Activated naive CD4-positive, alpha-beta T cell (primary cell): ENCODE data around the gene KCNIP3.

Source experiments
- DNase-seq, 4 experiments: peaks; one replicate each; lab custom pipeline; 2025; lab: John Stamatoyannopoulos, UW

KCNIP3 gene

DNA sequence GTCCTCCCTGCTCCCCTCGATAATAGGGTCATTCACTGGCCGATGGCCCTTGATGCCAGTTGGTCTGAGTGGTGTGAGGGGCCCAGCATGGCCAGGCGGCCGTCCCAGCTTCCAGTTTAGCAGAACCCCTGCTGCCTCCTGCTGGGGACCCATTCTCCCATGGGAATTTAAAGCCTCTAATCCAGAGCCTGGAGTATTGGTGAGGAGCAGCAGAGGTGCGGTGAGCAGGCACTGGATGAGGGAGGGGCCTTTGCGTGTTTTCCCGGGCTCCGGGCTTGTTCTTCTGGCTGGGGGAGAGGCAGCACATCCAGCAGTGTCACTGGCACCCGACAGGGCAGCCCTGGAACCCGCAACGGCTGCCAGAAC, 17.4 kb downstream of the KCNIP3 start:
- no peak for DNase-seq

- no peak for DNase-seq
Measured at GRCh38 chr2:95314964-95315611, 17.9 kb downstream of the KCNIP3 start.

DNA sequence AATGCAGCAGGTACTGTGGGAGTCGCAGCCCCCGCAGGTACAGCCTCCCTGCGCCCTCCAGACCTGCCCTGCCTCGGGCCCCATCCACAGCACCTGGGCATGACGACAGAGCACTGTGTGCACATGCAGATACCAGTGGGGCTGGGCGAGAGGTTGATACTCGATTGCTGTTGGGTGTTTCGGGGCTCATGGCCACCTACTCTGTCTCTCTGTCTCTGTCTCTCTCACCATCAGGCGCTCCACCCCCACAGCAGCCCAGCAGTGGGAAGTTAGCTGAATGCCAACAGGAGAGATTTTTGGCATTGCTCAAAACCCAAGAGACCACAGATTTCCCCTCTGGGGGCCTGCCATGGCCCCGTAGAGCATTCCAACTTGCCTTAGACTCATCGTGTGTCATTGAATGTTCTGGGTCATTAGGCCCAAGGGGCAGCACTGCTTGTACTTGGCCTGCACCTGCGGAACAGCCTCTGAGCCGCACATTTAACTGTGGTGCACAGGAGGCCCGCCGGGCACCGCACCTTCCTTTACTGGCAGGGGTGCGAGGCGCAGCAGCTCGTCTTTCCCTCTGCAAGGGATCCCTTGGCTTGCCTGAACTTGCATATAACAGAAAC, 18.8 kb downstream of the KCNIP3 start:
- DNase-seq: no peak

DNA sequence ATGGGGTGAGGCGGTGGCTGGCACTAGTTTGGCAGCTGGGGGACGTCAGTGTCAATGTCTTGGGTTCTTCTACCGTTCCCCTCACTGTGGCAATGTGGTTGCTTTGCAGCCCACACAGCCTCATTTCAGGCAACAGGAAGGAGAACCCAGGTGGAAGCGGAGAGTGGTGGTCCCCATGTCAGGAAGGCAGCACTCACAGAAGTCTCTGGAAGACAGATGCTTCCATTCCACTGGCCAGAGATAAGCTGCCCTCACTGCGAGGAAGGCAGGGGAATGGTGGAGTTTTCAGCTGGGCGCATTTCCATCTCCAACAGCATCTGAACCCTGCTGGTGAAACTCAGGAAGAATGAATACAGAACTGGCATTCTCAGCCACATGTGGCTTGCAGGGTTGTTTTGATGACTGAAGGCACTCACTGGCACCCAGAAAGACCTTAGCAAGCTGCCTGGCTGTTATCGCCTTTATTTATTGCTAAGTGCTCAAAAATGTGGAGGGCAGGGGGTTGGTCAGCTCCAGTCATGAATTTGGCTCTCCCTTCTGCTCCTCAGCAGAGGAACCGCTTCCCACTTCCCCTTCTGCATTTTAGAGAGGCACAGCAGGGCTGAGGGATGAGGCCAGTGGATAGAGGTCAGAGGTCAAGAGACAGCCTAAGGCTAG, 19.4 kb downstream of the KCNIP3 start:
- no peak for DNase-seq

DNA sequence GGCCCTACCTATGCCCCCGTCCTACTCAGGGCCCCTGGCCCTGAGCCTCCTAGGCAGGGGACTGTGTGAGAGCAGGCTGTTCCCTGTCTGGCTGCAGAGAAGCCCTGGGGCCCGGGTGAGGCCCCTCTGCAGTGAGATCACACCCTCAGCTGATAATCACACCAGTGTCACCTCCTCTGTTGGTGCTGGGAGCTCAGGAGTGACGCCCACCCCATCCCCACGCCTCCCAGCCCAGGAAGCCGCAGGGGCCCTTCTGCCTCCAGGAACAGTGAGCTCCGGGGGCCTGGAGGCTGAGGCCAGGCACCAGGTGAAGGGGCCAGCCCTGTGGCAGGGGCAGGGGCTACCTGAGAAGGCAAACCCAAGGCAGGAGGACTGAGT, 20.0 kb downstream of the KCNIP3 start:
- no peak for DNase-seq

DNA sequence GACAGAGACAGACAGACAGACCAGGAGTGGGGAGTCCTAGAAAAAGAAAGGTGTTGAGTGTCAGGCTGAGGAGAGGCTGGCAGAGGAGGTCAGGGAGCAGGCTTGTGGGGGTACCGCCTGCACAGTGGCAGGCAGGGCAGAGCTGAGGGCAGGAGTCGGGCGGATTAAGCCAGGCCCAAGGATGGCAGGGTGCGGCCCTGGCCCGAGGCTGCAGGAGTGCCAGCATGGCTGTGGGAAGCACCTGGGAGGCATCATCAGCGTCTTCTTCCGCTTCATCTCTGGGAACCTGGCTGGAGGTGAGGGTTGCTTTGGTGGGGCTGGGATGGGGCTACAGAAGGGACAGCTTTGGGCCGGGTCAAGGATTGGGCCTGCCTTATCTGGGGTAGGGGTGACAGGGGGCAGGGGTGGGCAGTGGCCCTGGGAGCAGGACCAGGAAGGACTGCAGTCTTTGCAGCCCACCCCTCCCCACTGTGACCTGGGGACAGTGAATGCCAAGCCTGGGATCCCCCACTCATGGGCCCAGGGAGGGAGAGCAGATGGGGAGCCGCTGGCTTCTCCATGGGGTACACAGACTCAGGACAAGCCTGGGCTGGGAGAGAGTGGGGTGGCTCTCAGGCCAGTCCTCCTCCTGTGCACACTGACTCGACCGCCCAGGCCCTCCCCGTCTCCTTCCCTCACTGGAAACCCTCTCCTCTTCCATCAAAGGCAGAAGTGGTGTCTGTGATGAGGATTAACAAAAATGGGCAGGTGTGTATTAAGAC, 20.7 kb downstream of the KCNIP3 start:
- no peak for DNase-seq

GRCh38 chr2:95318431-95319220, 21.5 kb downstream of the KCNIP3 start:
- DNase-seq: no peak

- no peak for DNase-seq
Measured at GRCh38 chr2:95319481-95320343, 22.6 kb downstream of the KCNIP3 start.

GRCh38 chr2:95320344-95320712, 23.2 kb downstream of the KCNIP3 start:
- DNase-seq: no peak

DNA sequence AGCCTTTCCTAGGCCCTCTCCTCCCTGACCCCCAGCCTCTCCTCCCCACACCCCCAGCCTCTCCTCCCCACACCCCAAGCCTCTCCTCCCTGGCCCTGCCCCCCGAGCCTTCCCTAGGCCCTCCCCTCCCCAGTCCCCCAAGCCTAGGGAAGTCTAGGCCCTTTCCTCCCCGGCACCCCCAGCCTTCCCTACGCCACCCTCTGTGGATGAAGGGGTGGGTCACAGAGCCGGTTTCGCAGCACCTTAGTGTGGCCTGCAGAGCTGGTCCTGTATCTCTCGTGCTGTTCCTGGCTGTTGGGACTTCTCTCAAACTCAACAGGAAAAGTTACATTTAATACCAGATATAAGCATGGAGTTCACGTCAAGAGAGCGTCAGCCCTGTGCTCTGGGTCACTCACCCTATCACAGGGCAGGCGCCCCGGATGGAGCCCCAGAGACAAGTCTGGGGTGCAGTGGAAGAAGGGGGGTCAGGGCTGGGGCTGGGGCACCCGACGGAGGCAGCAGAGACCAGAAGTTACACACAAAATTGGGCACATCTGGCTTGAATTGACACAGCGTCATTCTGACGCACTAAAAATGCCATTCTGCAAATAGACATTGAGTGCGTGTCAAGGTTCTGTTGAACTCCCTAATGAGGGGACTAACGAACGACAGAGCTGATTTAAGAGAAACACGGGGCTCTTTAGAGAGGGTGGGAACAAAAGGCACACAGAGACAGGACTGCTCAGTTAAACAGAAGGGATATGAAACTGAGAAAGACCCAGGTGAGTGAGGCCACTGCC, 24.0 kb downstream of the KCNIP3 start:
- DNase-seq: no peak

DNA sequence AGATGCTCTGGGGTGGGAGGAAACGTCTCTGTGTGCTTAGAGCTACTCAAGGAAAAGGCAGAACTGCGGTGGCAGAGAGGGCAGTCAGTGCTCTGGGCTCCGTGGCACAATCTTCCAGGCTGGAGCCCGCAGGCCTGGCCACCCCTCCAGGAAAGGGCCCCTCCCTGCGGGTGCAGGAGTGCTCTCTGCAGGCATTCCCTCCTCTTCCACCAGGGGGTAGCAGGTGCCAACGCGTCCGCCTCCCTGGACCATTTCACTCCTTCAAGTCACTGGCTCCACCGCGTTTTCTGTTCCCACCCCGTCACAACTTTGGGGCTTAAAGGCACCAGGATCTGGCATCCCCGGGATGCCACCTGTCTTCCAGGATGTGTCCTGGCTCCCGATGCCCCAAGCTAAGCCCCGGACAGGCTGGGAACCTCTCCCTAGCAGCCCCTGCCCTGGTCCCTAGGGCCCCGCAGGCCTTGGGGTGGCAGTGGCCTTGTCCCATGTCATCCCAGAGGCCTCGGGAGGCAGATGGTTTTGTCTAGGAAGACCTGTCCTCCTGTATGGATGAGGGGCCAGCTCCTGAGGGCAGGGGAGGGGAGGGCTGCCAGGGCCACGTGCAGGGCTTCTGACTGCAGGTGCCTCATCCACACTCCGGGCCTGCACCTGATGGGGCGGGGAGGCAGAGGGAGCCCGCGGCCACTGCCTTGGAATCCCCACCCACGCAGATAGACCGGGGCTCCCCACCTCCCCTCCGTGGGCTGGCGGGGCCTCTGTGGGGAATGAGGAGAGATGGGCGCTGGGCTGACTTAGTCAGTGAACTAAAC, 26.4 kb downstream of the KCNIP3 start:
- no peak for DNase-seq

DNA sequence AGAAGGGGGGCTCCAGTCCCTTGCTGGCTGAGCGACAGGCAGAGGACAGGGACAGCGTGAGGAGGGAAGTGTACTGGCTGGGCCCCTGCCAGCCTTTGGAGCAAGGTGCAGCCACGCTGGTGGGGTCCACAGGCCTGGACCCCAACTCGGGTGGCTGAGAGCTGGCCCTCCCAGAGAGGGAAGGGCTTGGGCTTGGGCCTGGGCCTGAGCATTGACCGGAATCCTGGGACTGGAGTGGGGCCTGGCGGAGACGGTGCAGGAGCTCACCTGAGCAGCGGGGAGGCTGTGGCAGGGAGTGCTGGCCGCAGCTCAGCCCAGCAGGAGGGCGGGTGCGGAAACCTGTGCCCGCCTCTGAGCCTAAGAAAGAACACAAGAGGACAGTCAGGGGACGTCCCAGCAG, 27.9 kb downstream of the KCNIP3 start:
- no peak for DNase-seq

- no peak for DNase-seq
Measured at GRCh38 chr2:95325590-95326432, 28.7 kb downstream of the KCNIP3 start.

DNA sequence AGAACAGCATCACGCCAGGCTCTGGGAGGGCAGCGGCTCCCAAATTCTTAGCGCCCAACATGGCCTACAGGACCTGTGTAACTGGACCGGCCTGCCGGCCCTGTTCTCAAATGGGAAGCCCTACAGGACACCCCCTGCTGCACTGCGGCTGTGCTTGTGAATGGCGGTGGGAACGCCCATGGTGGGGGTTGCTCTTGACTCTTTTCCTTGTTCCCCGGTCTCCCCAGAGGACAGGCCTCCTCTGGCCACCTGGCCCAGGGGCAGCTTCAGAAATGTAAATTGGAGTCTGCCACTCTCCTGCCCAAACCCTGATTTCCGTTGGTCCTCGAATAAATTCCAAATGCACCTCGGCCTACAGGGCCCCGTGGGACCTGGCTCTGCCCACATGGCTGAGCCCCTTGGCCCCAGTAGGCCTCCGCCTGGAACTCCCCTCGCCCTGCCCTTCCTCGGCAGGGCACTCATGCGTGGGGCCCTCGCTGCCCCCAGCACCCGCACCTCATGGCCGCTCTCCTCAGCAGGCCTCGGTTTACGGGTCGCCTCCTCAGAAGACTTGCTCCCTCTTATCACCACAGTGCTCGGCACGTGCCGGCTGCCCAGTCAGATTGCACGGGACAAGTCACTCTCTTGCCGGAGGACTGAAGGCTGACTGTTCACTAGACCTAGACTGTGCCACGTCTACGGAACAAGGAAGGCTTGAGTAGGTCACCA, 29.4 kb downstream of the KCNIP3 start:
- no peak for DNase-seq

- no peak for DNase-seq
Measured at GRCh38 chr2:95327861-95328260, 30.7 kb downstream of the KCNIP3 start.

DNA sequence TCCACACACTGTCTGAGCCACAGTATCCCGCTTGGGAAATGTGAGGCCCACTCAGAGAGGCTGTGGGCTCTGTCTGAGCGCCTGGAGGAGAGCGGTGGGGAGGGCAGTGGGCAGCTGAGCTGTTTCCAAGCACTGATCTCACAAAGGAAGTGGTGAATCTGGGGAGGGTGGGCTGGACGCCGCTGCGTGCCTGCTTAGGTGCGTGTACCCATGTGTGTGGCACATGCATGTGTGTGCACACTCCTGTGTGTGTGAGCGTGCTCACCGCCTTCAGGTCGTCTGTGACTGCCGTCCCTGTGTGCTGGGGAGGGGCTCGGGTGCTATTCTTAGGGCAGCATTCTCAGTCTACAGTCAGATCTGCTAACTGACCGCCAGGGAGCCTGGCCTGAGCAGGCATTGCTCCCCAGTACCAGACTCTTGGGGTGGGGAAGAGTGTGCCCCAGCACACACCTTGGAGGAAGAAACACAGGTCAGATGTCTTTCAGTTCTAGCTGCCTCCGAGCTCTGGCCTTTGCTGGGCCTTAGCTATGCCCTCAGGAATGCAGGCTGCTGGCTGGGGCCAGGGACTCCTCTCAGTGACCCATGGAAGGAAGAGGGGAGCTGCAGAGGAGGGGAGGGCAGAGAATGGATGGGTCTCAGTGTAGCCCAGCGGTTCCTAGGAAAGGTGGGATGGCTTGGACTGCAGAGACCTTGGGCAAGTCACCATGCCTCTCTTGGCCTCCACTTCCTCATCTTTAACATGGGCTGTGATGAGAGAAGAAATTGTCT, 31.4 kb downstream of the KCNIP3 start:
- DNase-seq: no peak

- DNase-seq: no peak
Measured at GRCh38 chr2:95329401-95329800, 32.3 kb downstream of the KCNIP3 start.
